HG03135 (cell line): Measurements from ENCODE around the gene ADARB1.

Experiments used
- ATAC-seq: cut with Tn5 transposase; IDR thresholded peaks from one replicate; pipeline ENCODE4 v1.9.1; 2021; ENCODE audit warnings: mild to moderate bottlenecking, moderate library complexity; ENCODE audit not compliant: unreplicated experiment

ADARB1 gene

GRCh38 chr21:45220714-45221490 is 146.5 kb downstream of the ADARB1 start:
- ATAC-seq: no peak

GRCh38 chr21:45222001-45222400 is 147.6 kb downstream of the ADARB1 start:
- ATAC-seq: no peak

GRCh38 chr21:45223236-45224185 is 149.1 kb downstream of the ADARB1 start:
- ATAC-seq: no peak

GRCh38 chr21:45224189-45224938 is 150.0 kb downstream of the ADARB1 start:
- no peak for ATAC-seq

GRCh38 chr21:45225041-45225740 is 150.8 kb downstream of the ADARB1 start:
- ATAC-seq: no peak

GRCh38 chr21:45225741-45226327 is 151.5 kb downstream of the ADARB1 start:
- ATAC-seq: no peak

- no peak for ATAC-seq
Observed at GRCh38 chr21:45226540-45227326, 152.4 kb downstream of the ADARB1 start.

- ATAC-seq: no peak
Observed at GRCh38 chr21:45227735-45228134, 153.4 kb downstream of the ADARB1 start.

GRCh38 chr21:45228171-45228641 is 153.8 kb downstream of the ADARB1 start:
- no peak for ATAC-seq

- no peak for ATAC-seq
Observed at GRCh38 chr21:45228656-45229240, 154.4 kb downstream of the ADARB1 start.

- no peak for ATAC-seq
Observed at GRCh38 chr21:45231705-45232104, 157.3 kb downstream of the ADARB1 start.

GRCh38 chr21:45234127-45234526 is 159.7 kb downstream of the ADARB1 start:
- ATAC-seq: no peak

- ATAC-seq: no peak
Observed at GRCh38 chr21:45234965-45235364, 160.6 kb downstream of the ADARB1 start.

- ATAC-seq: no peak
Observed at GRCh38 chr21:45235488-45235887, 161.1 kb downstream of the ADARB1 start.

GRCh38 chr21:45236481-45236880 is 162.1 kb downstream of the ADARB1 start:
- ATAC-seq: no peak

- ATAC-seq: no peak
Observed at GRCh38 chr21:45237401-45237800, 163.0 kb downstream of the ADARB1 start.

GRCh38 chr21:45241357-45241756 is 167.0 kb downstream of the ADARB1 start:
- ATAC-seq: no peak

- ATAC-seq: no peak
Observed at GRCh38 chr21:45243603-45244002, 169.2 kb downstream of the ADARB1 start.

GRCh38 chr21:45244799-45245340 is 170.5 kb downstream of the ADARB1 start:
- ATAC-seq: no peak
